Fibroblast of villous mesenchyme (primary cell): ENCODE data around the gene COLEC12. TPM values are rescaled to one million over a fixed set of nuclear protein-coding genes. Genes with fewer than 3 reads are reported as not detected.

Source experiments
- DNase-seq: peaks from one replicate; pipeline ENCODE4 v3.0.0-alpha.2; 2010; ENCODE audit warnings: low read depth
- H3K4me3 ChIP-seq: 2 replicates; pipeline ENCODE4 v1.5.1; 2011; ENCODE audit warnings: low read depth, mild to moderate bottlenecking, low read length
- CTCF ChIP-seq: IDR thresholded peaks from 2 replicates; pipeline ENCODE4 v1.5.1; 2012; ENCODE audit warnings: low read depth, mild to moderate bottlenecking, low read length; ENCODE audit not compliant: insufficient read depth
- total RNA-seq: library from RNA; depleted of rRNA; stranded (reverse); fragments of >200 nt; gene quantifications from 2 replicates; pipeline ENCODE4 v1.2.3, GENCODE V29; 2012

Gene COLEC12
- total RNA-seq, 1 donor: 3.9 TPM

- TF ChIP-seq CTCF: no peak
- peak; percentile 59 for DNase-seq
- no peak overlapping the region for H3K4me3 ChIP-seq
Observed at GRCh38 chr18:323253-323622, 177.3 kb downstream of the COLEC12 start.

- peak; percentile 24 for DNase-seq
- TF ChIP-seq CTCF: no peak
- no peak overlapping the region for H3K4me3 ChIP-seq
Observed at GRCh38 chr18:321865-322467, 178.5 kb downstream of the COLEC12 start.

GRCh38 chr18:320155-320554 is 180.3 kb downstream of the COLEC12 start:
- no peak overlapping the region for H3K4me3 ChIP-seq
- TF ChIP-seq CTCF: no peak
- DNase-seq: no peak

GRCh38 chr18:319720-320119 is 180.8 kb downstream of the COLEC12 start:
- no peak for TF ChIP-seq CTCF
- no peak for DNase-seq
- H3K4me3 ChIP-seq: no peak overlapping the region

GRCh38 chr18:318791-319291 is 181.7 kb downstream of the COLEC12 start:
- no peak for TF ChIP-seq CTCF
- no peak for DNase-seq
- H3K4me3 ChIP-seq: no peak overlapping the region

GRCh38 chr18:317618-318017 is 182.9 kb downstream of the COLEC12 start:
- DNase-seq: no peak
- no peak overlapping the region for H3K4me3 ChIP-seq
- TF ChIP-seq CTCF: no peak

- no peak overlapping the region for H3K4me3 ChIP-seq
Observed at GRCh38 chr18:316393-316792, 184.1 kb downstream of the COLEC12 start.

More at GRCh38 chr18:316393-316792, 184.1 kb downstream of the COLEC12 start:
- no peak for DNase-seq
- TF ChIP-seq CTCF: no peak
